DMS114 treated with DMSO at 0.1 percent for 48 hours (cell line): ENCODE data around the gene FBXO38.

ENCODE experiments used
- DNase-seq: peaks from one replicate; lab custom pipeline; 2025; ENCODE audit not compliant: unreplicated experiment; lab: John Stamatoyannopoulos, UW

FBXO38 gene

GRCh38 chr5:148381906-148382305, 1.9 kb upstream of the FBXO38 start:
- DNase-seq, result no peak

DNA sequence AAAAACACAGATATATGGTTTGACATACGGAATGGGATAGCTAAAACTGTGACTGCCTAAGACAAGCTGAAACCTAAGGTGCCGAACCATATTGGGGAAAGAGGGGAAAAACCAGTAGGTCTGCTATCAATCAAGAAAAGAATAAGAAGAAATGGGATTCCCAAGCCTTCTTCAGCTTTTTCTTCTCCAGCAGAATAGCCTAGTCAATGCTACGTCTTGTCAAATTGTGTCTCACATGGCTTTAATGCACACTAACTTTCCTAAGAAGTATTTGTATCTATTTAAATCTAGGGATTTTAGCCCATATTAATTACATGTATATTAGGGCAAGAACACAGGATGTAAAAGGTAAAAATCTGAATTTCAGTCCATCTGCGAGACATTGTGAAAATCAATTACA, 797 bp upstream of the FBXO38 start:
- DNase-seq, result no peak

DNA sequence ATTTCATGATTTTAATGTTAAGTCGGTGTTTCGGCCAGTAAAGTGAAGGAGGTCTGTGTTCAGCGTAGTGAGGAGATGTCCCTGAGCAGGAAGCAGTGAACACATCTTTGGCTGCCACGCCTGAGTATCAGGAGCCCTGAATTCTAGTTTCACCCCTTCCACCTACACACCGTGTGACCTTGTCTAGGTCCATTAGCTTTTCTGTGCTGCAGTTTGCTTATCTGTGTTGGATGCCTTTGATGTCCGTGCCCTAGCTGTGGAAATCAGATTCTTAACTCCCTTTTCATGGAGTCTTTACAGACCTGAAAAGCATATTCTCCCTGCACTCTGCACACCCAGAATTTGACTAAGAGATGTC, 601 bp downstream of the FBXO38 start:
- DNase-seq, result no peak

DNA sequence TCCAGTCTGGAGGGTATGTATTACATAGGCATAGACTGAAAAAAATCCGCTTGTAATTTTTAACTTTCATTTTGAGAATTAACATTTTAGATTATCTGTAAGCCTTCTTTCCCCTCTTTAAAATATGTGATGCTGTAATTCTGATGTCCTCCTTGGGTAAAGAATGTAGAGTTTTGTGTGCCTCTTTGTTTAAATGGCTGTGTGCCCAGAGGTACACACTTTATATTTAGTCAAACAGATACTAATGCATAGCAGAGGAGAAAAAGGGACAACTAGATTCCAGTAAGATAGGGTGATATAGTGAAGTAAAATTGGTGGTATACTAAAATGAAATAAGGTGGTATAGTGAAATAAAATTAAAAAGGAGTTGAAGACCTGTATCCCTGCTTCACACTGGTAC, 1.3 kb downstream of the FBXO38 start:
- DNase-seq, result no peak

DNA sequence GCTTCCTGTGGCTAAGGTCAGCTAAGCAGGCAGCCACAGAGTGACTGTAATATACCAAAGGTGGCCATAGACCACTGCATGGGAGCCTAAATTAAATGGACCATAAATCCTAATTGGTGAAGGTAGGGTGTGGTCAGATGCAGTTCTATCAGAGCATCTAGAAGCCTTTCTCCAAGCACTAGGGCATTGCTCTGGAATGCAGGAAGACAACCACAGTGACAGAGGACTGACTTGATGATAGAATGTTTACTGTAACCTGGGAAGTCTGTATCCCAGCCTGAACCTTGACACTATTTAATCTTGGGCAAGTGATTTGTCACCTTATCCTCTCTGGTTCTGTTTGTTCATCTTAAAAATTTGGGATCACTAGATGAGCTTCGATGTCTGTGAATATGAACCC, 2.3 kb downstream of the FBXO38 start:
- no peak for DNase-seq

DNA sequence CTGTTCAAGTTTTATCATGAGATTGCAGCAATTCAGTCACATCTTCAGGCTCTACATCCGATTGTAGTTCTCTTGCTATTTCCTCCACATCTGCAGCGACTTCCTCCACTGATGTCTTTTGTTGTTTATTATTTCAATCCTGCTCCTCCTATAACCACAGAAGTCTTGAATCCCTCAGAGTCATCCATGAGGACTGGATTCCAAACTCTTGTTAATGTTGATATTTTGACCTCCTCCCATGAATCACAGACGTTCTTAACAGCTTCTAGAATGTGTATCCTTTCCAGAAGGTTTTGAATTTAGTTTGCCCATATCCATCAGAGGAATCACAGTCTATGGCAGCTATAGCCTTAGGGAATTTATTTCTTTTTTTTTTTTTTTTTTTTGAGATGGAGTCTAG, 3.6 kb downstream of the FBXO38 start:
- no peak for DNase-seq

DNA sequence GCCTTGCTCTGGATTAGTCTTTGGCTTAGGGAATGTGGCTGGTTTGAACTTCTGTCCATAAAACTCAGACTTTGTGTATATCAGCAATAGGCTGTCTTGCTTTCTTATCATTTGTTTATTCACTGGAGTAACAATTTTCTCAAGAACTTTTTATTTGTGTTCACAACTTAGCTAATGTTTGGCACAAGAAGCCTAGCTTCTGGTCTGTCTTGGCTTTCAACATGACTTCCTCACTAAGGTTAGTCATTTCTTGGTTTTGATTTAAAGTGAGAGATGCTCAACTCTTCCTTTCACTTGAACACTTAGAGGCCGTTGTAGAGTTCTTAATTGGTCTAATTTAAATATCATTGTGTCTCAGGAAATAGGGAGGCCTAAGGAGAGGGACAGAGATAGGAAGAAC, 4.9 kb downstream of the FBXO38 start:
- no peak for DNase-seq

DNA sequence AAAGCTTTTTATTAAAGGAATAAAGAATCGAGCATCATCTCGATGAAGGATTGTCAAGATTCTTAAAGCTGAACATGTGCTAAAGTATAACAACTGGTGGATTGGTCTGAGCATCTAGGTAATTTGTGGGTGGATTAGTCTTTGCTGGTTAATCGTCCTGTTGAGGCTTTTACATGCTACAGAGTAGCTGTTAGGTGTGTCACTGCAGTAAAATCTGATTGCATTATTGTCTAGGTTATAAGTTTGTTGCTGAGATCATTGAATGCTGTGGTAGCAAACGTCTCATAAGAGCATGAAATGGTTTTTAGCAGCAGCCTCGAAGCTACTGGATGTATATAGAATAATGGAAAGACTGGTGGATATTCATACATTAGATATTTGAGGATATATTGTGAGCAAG, 7.2 kb downstream of the FBXO38 start:
- DNase-seq, result no peak

- no peak for DNase-seq
Measured at GRCh38 chr5:148391422-148391821, 7.7 kb downstream of the FBXO38 start.

DNA sequence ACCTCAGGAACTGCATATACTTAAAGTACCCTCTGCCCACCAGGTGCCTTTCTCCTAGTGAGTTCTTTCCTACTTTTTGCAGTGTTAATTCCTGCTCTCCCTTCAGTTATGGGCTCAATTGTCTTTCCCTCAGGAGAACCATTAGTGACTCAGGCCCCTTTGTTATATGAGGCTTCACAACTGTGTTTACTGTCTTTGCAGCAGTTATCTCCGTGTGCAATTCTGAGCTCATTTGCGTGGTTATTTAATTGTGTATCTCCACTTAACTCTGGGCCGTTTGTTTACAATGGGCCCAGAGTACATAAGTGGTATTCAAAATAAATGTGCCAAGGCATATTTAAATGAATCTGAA, 9.6 kb downstream of the FBXO38 start:
- no peak for DNase-seq

DNA sequence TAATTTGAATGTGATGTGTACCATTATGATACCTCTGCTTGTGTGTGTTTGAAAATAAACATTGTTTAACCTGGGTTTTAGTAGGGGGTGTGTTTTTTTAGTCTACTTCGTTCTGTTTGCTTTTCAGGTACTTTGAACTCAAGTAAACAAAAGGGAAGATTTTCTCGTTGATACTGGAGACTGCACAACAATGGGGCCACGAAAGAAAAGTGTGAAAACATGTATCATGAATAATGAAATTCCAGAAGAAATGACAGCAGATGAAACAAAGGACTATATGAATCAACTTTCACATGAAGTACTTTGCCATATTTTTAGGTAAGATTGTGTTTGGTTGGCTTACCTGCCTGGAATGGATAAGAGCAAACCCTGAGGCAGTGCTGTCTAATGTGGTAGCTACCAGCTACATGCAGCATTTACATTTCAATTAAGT, 10.8 kb downstream of the FBXO38 start:
- DNase-seq, result no peak

DNA sequence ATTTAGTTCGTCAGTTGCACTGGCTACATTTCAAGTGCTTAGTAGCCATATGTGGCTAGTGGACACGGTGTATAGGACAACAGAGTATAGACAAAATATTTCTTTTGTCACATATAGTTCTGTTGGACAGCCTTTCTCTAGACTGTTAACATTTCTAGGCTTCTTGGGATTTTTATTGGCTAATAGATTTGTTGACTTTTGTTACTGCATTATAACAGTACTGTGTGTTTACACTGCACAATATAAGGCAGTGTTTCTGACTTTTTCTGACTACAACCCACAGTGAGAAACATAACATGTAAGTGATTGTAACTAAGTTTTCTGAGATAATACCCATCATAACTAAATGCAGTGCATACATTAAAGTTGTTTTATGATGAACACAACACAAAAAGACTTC, 11.3 kb downstream of the FBXO38 start:
- no peak for DNase-seq

- no peak for DNase-seq
Measured at GRCh38 chr5:148397968-148398595, 14.3 kb downstream of the FBXO38 start.

DNA sequence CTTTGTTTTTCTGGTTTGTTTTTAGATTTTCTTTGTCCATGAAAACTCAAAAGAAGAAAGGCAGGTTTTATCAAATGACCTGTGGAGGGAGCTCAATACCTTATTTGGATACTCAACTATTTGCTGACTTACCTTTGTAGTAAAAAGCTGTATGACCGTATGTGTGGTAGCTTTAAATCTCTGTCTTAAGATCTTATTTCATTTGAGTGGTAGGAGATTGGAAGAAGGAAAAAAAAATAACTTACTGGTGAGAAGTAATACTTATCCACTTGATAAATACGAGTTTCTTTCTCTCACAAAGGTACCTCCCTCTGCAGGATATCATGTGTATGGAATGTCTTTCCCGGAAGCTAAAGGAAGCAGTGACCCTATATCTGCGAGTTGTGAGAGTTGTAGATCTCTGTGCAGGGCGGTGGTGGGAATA, 15.0 kb downstream of the FBXO38 start:
- DNase-seq, result no peak

- no peak for DNase-seq
Measured at GRCh38 chr5:148401604-148402003, 17.8 kb downstream of the FBXO38 start.

DNA sequence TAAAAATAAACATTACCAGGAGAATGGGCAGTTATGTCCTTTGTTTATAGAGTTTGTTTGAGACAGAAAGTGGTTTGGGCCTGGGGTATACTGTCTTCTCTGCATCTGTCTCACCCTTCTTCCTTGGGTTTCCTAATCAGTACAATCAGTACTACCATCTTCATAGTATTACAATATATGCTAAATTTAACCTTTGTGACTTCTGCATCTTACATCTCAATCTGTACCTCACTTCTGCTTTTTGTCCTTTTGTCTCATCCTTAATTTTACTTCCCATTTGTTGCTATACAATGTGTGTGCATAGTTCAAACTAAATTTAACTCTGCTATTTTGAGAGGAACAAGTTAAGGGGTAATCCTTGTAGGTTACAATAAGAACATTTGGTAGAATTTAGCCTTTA, 19.6 kb downstream of the FBXO38 start:
- DNase-seq, result no peak

- DNase-seq, result no peak
Measured at GRCh38 chr5:148406406-148406805, 22.6 kb downstream of the FBXO38 start.

- no peak for DNase-seq
Measured at GRCh38 chr5:148408092-148408491, 24.3 kb downstream of the FBXO38 start.

DNA sequence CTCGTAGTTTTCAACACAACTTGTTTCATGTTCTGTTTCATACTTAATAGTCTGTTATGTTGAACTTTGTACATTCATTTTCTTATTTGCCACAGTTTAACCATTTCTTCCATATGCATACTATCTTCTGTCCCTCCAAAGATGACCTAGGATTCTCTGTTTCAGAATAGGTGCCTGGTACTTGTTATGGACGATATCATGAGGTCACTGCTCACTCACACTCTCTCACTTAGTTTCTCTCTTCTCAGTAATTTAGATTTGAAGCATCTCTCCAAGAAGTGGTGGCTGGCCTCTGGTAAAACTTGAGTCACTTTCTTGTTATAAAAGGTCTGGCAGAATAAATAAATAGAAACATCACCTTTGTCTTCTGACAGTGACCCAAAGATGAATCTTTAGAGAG, 28.4 kb downstream of the FBXO38 start:
- no peak for DNase-seq

DNA sequence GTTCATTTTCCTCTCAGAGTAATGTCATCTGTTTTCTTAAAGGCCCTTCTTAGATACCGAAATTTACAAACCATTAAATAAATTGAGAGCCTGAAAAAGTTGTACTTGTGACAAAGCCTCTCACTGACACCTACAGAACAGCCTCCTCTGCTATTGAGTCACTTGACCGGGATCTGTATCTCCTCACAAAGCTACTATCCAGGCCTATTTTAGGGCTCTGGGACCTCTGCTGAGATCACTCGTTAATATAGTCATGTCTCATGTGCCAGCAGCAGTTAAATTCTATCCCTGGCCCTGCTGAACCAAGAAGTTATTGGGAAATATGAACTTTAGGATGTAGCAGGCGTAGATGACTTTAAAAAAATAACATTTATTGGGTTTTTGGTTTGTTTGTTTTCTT, 31.1 kb downstream of the FBXO38 start:
- DNase-seq, result no peak

DNA sequence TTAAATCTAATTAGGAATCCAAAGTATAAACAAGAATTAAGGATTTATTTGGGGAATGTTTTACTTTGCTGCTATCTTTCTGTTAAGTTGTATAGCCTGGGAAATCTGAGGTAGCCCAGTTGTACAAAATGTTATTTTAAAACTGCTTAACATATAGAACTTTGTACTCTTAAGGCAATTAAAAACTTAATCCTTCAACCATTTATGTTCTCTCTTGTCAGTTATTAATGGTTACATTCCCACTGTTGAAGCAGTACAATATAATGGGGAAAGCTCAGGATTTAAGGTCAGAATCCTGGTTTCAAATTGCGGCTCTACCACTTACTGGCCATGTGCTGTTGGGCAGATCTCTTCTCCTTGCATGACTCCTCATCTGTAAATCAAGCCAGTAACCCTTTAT, 32.7 kb downstream of the FBXO38 start:
- DNase-seq, result no peak

DNA sequence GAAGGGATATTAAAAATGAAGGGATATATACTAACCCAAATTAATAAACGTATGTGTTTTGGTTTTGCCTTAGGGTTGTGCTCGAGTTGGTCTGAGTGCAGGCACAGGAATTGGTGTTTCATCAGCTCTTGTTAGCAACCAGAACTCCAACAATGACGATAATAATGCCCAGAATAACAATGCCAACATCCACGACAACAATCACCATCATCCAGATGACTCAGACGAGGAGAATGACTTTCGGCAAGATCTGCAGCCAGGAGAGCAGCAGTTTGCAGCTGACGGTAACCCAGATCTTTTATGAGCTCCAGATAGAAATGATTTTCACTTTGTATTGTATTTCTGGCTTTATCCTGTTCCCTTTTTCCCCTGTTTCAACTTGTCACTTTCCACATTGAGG, 33.2 kb downstream of the FBXO38 start:
- no peak for DNase-seq

GRCh38 chr5:148418511-148418910, 34.8 kb downstream of the FBXO38 start:
- no peak for DNase-seq

DNA sequence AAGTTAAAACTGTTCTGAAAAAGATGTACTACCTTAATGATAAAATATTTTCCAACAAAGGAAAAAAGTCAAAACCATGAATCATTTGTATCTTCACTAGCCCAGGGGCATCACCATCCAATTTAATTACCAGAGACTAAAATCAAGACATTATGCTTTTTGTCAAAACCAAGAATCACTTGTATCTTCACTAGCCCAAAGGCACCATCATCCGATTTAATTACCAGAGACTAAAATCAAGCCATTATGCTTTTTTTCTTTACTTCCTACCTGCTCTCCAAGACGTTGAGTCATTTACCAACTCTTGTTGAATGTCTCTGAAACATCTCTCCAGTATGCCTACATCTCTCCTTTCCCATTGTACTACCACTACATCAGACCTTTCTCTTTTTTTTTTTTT, 37.9 kb downstream of the FBXO38 start:
- DNase-seq, result no peak
